ENCODE results near the gene FBXL16.
A peak's percentile ranks its signal among the peaks of the same experiment; 100 is the strongest.

FBXL16 gene

DNA sequence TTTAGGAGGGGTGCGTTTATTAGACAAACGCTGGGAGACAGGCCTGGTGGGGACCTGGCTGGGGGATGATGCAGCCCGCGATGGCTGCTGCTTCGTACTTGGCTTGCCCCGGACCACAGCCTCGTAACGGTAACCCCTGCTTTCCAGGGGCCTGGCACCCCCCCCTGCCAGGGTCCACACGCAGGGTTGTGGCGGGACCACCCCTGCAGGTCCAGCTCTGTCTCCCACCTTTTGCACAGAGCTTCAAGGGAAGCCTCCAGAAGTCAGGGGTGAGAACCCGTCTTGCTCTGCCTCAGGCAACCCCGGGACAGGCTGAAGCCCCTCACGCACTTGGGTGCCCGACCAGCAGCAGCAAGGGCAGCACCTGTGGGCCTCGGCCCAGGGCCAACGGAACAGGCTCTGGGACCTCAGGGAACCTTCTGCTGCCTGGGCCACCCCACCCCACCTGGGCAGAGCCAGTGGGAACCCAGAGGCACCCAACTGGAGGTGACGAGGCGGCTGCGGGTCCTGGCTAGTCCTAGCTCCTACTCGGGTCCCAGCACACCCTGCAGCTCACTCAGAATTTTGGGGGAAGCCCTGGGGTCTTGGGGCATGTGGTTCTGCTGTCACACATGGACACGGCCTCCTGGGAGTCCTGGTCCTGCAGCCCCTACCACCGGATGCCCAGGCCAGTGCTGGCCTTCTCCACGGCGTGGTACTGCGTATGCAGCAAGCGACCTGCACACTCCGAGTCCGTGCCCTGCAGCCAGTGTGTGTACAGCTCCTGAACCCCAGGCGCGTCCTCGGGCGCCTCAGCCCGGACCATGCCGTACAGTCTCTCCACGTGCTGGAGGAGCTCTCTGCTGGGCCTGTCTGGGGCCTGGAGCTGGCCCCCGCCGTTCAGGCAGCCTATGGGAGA is 24.4 kb upstream of the FBXL16 start:
- TF ChIP-seq ZNF274 (IDR thresholded peaks at IDR 0.05; ENCODE audit: low read depth, low read length), result no peak
- H3K4me3 ChIP-seq (ENCODE audit: low read length), result no peak overlapping the region

DNA sequence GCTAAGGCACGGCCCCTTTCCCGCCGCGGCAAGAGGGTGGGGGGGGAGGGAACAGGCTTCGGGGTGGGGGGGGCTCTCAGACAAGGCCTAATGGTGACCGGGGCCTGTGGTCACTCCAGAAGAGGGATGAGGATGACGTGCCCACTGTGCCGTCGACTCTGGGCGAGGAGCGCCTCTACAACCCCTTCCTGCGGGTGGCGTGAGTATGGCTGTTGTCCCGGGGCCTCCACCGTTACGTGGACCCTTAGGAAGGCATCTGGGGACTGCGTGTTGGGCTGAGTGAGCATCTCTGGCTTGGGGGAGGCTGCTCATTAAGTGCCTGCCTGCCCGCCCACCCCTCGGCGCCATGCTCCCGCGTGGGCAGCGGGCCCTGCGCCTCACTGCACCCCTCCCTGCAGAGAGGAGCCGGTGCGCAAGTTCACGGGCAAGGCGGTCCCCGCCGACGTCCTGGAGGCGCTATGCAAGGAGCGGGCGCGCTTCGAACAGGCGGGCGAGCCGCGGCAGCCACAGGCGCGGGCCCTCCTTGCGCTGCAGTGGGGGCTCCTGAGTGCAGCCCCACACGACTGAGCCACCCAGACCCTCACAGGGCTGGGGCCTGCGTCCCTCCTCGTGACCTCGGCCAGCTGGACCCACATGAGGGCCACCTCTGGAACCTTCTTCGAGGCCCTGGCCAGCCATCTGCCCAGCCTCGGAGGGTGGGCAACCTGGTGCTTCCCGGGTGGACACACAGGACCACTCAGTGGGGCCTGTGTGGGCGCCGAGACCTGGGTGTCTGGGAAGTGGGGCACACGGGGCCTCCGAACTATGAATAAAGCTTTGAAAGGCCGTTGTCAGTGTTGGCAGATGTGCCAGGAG is 23.5 kb upstream of the FBXL16 start:
- H3K4me3 ChIP-seq (ENCODE audit: low read length), result no peak overlapping the region; the same call in 1 of the 2 replicates
- TF ChIP-seq ZNF274 (IDR thresholded peaks at IDR 0.05; ENCODE audit: low read depth, low read length), result no peak

DNA sequence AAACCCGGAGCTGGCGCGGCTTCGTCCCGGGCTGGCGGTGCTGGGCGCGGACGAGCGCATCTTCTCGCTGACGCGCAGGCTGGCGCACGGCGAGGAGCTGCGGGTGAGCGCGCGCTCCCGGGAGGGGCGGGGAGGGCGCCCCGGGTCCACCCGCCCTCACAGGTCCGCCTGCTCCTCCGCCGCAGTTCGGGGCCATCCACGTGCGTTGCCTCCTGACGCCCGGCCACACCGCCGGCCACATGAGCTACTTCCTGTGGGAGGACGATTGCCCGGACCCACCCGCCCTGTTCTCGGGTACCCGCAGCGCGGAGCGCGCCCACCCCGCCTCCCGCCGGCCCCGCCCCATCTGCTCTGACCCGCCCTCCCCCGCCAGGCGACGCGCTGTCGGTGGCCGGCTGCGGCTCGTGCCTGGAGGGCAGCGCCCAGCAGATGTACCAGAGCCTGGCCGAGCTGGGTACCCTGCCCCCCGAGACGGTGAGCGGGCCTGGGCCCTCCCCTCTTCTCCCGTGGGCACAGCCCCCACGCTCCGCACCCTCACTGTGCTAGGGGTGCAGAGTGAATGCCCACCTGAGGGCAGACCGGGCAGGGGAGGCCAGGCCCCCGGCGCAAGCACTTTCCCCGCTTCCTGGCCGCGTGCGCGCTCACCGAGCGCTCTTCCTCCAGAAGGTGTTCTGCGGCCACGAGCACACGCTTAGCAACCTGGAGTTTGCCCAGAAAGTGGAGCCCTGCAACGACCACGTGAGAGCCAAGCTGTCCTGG is 22.7 kb upstream of the FBXL16 start:
- H3K4me3 ChIP-seq (ENCODE audit: low read length), result peak overlapping the region; percentile 36; the same call in 1 of the 2 replicates
- TF ChIP-seq ZNF274 (IDR thresholded peaks at IDR 0.05; ENCODE audit: low read depth, low read length), result no peak

DNA sequence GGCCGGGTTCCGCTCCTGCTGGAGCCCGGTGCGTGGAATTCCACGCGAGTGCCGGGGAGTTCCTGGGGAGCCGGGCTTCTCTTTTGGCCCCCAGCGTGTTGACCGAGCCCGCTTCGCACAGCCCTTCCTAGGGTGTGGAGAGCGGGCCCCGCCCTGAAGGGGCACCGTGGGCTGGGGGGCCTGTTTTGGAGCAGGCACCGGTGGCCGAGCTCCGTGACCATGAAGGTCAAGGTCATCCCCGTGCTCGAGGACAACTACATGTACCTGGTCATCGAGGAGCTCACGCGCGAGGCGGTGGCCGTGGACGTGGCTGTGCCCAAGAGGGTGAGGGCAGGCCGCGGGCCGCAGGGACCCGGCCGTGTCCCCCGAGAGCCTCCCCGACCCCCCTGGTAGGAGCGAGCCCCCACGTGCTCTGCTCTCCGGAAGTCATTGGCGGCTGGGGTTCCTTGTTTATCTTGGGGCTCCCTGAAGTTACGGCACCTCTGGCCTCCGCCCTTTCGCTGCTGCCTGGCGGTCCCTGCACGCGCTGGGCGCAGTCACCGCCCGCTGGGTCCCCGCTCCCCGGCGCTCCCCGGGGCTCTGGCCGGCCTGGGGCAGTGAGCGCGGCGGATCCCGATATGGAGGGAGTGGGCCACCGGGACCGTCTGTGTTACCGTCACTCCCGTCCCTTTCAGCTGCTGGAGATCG is 21.8 kb upstream of the FBXL16 start:
- TF ChIP-seq ZNF274 (IDR thresholded peaks at IDR 0.05; ENCODE audit: low read depth, low read length), result no peak

DNA sequence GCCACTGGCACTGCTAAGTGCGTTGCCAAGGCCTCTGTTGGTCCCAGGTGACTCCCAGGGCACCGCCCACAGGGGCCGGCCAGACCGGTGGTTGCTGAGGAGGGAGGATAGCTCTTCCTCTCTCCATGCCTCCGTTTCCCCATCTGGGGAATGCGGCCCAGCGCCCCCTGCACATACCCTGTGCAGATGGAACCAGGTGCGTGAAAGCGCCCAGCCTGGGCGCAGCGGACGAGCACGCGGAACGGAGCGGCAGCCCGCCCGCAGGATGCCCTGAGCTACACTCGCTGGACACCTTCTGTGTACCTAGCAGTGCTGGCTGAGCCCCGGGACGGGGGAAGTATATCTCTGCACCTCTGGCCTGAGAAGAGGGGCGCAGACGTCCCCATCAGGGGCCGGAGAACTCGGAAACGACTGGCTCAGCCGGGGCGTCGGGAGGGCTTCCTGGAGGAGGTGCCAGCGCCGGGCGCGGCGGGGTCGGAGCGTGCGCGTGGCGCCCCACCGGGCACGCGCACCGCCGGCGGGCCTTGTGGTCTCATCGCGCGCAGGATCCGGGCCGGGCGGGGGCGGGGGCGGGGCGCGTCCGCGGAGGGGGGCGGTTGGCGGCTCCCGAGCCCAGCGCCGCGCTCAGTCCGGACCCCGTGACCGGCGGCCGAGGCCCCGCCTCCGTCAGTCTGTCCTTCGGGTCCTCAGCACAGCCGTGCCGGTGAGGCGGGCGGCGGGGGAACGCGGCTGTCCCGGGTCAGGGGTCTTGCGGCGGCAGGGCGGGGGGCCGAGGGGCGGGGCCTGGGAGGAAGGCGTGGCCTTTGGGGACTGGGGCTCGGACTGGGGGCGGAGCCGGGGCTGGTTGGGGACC is 21.1 kb upstream of the FBXL16 start, which contains the start of the genes CCDC78 and HAGHL:
TSS of gene CCDC78 (minus strand) at position 6 of the 853 bp plus-strand sequence. CDS start 76 bp downstream, outside the sequence.
TSS of gene HAGHL (plus strand) at position 669 of the 853 bp plus-strand sequence. CDS start 404 bp downstream, outside the sequence.
- peak within 1 kb of the TSS; percentile 68; the same call in 1 of the 2 replicates for H3K4me3 ChIP-seq (ENCODE audit: low read length)
- no peak for TF ChIP-seq ZNF274 (IDR thresholded peaks at IDR 0.05; ENCODE audit: low read depth, low read length)

More for the DNA sequence above, 21.8 kb upstream of the FBXL16 start:
- H3K4me3 ChIP-seq (ENCODE audit: low read length), result peak overlapping the region; percentile 68; the same call in 1 of the 2 replicates

DNA sequence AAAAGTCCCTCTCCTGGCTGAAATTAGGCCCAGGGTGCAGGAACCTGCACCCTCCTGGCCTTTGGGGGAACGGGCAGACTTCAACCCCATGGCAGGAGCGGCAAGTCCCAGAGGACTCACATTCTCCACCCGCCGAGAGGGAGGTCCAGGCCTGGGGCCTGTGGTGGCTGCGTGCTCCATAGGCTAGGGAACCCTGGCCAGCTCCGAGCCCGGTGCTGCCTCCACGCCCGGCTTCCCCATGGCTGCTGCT is 20.5 kb upstream of the FBXL16 start:
- no peak overlapping the region for H3K4me3 ChIP-seq (ENCODE audit: low read length)
- no peak for TF ChIP-seq ZNF274 (IDR thresholded peaks at IDR 0.05; ENCODE audit: low read depth, low read length)

DNA sequence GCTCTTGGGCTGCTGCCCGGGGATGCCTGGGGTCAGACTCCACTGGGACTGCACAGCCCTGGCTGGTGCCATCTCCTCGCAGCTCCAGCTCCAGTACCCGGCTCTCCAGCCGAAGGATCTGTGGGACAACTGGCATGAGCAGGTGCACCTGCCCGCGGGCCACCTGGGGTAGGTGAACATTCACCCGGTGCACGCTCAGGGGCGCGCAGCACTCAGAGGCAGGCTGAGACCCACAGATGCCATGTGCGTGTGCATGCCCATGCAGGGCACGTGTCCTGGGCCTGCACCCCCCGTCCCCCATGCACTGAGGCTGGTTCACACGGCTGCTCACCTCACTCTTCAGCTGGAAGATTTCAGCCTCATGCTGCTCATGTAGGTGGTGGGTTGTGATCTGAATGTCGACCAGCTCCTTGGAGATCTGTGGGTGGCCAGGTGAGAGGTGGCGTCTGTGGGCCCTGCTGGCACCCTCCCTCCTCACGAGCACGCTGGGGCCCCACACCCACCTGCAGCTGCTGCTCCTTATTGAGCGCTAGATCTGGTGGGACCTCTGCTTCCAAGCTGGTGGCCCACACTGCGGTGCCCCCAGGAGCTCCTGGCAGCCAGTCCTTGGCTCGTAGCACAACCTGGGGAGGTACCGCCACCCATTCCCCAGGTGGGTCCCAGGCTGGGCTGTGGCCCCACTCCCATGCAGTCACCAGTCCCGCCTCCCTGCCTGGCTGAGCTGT is 20.0 kb upstream of the FBXL16 start:
- H3K4me3 ChIP-seq (ENCODE audit: low read length), result no peak overlapping the region
- no peak for TF ChIP-seq ZNF274 (IDR thresholded peaks at IDR 0.05; ENCODE audit: low read depth, low read length)

DNA sequence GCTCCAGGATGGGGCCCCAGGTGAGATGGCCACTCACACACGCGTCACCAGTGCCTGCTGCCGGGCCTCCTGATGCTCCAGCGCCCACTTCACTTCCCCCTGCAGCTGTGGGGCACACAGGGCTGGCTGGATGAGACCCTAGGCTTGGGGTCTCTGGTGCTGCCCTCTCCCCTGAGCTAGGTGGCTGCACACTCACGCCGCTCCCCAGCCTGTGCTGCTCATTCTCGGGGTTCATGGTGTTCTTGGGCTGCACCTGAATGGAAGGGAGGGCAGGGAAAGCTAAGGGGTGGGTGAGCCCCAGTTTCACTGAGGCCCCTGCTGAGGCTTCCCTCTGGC is 19.4 kb upstream of the FBXL16 start:
- no peak for TF ChIP-seq ZNF274 (IDR thresholded peaks at IDR 0.05; ENCODE audit: low read depth, low read length)
- no peak overlapping the region for H3K4me3 ChIP-seq (ENCODE audit: low read length)

DNA sequence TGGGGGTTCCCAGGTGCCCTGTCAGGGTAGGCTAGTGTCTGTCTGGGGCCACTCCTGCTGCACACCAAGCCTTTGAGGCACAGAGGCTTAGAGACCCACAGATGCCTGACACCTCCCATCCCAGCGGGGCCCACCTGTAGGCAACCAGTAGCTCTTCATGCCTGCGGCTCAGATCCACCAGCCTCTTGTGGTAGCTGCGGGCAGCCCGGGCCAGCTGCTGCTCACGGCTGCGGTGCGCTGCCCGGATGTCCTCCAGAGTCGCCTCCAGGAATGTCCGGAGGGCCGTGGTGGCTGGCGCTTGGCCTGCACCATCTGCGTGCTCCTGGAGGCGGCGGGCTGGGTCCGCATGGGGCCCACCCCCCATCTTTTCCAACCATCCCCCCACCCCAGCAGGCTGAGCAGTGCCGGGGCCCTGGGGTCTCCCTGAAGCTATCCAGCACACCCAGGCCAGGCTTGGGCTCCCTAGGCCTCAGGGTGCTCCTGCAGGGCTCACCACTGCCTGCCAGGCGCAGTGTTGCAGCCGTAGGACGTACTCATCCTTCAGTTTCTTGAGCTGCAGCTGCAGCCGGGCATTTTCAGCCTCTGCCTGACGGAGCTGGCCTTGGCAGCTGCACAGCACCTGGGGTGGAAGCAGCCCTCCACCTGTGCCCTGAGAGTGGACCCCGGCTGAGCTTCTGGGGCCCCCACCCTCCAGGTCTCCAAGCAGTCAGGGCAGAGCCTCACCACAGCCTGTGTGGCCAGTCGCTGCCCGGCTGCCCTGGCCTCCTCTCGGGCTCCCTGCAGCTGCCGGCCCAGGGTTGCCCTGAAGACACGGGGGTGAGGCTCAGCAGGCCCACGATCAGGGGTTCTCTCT is 18.8 kb upstream of the FBXL16 start:
- TF ChIP-seq ZNF274 (IDR thresholded peaks at IDR 0.05; ENCODE audit: low read depth, low read length), result no peak

DNA sequence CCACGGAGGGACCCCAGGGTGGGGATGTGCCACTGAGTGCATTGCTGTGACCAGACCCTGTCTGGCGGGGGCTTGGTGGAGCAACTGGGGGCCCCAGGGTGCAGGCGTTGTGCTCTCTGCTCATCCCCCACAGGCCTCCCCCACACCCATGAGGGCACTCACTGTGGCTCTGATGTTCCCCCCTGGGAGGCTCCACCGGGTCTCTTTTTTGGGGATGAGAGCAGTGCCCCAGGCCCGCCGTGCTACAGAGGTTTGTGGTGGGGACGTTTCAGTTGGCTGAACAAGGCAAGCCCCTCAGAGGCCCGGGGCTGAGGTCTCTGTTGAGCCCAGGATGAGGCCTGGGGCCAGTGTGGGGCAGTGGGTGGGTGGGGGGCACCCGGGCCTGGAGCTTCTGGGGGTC is 18.1 kb upstream of the FBXL16 start:
- TF ChIP-seq ZNF274 (IDR thresholded peaks at IDR 0.05; ENCODE audit: low read depth, low read length), result no peak
- H3K4me3 ChIP-seq (ENCODE audit: low read length), result no peak overlapping the region

More for the DNA sequence above, 18.8 kb upstream of the FBXL16 start:
- H3K4me3 ChIP-seq (ENCODE audit: low read length), result no peak overlapping the region
